Panc1 (cell line): Measurements from ENCODE around the gene DCAF8. TPM values are rescaled to one million over a fixed set of nuclear protein-coding genes. Genes with fewer than 3 reads are reported as not detected.

Source experiments
- ATAC-seq: fragments of 200-7000 bp; cut with Tn5 transposase; 2 replicates; pipeline ENCODE4 v1.9.1; 2020; ENCODE audit warnings: mild to moderate bottlenecking, moderate library complexity
- BruUV-seq: library from RNA; stranded (reverse); fragments of 400-500 nt; replicated peaks from 2 replicates; lab custom pipeline; 2021; lab: Mats Ljungman, UMichigan
- CTCF ChIA-PET: fragments of 300-600 bp; sonication (Branson Sonifier 250); formaldehyde crosslinking; loops from one replicate; lab custom pipeline; 2022; ENCODE audit warnings: antibody characterized with exemption; lab: Charles Lee
- POLR2A ChIA-PET: fragments of 300-600 bp; sonication (Branson Sonifier 250); formaldehyde crosslinking; loops from one replicate; lab custom pipeline; 2022; ENCODE audit warnings: antibody characterized with exemption; lab: Charles Lee
- DNase-seq: peaks from one replicate; pipeline ENCODE4 v3.0.0-alpha.2; 2010; ENCODE audit warnings: low read depth, low spot score
- H3K27ac ChIP-seq: 2 replicates; pipeline ENCODE4 v1.5.1; 2011; ENCODE audit warnings: mild to moderate bottlenecking, low read length, inconsistent platforms
- H3K27me3 ChIP-seq: fragments of 200-500 bp; sonication (Bioruptor generic); 2 replicates; pipeline ENCODE4 v1.6.0; 2014; ENCODE audit warnings: low read length, inconsistent platforms; ENCODE audit not compliant: control insufficient read depth, insufficient read depth
- H3K36me3 ChIP-seq: fragments of 200-500 bp; sonication (Bioruptor generic); 2 replicates; pipeline ENCODE4 v1.5.1; 2014; ENCODE audit warnings: inconsistent platforms, mild to moderate bottlenecking, low read length, moderate library complexity; ENCODE audit not compliant: control insufficient read depth, insufficient read depth
- H3K4me1 ChIP-seq: 2 replicates; pipeline ENCODE4 v1.5.1; 2011; ENCODE audit warnings: inconsistent platforms, mild to moderate bottlenecking, low read length, moderate library complexity; ENCODE audit not compliant: control insufficient read depth, insufficient read depth
- H3K4me3 ChIP-seq, 2 experiments: 2 replicates each; pipeline ENCODE4 v1.5.1; 2011 to 2012; ENCODE audit warnings: low read depth in 2 of 2, low read length in 2 of 2, mild to moderate bottlenecking in 2 of 2, inconsistent platforms in 1 of 2, moderate library complexity in 1 of 2
- H3K9me3 ChIP-seq: fragments of 200-500 bp; sonication (Bioruptor generic); 2 replicates; pipeline ENCODE4 v1.5.1; 2014; ENCODE audit warnings: low read depth, mild to moderate bottlenecking, inconsistent platforms, low read length, moderate library complexity; ENCODE audit not compliant: control insufficient read depth, insufficient read depth
- CTCF ChIP-seq: fragments of 450-650 bp; IDR thresholded peaks from 2 replicates; pipeline ENCODE4 v1.5.1; 2017; ENCODE audit warnings: mild to moderate bottlenecking
- POLR2AphosphoS5 ChIP-seq: IDR thresholded peaks from 2 replicates; pipeline ENCODE4 v1.6.1; 2012; ENCODE audit warnings: mild to moderate bottlenecking, low read depth, low read length, moderate library complexity
- SIN3A ChIP-seq: IDR thresholded peaks from 2 replicates; pipeline ENCODE4 v1.6.1; 2012; ENCODE audit warnings: low read depth, mild to moderate bottlenecking, low read length, moderate library complexity, borderline replicate concordance; ENCODE audit not compliant: insufficient read depth
- TCF7L2 ChIP-seq: IDR thresholded peaks from 2 replicates; pipeline ENCODE4 v1.6.1; 2011; ENCODE audit warnings: mild to moderate bottlenecking, low read depth, low read length, inconsistent platforms
- in situ Hi-C: cut with HindIII; loops from 2 replicates; pipeline ENCODE4 v1.10.0; 2016; ENCODE audit warnings: low sequenced_read_pairs, low pct_unique_long_range_greater_than_20kb
- intact Hi-C: fragments of 100-400 bp; cut with micrococcal nuclease; formaldehyde crosslinking; loops from one replicate; pipeline ENCODE4 v1.10.0; 2022; ENCODE audit not compliant: unreplicated experiment
- total RNA-seq: library from RNA; stranded (reverse); gene quantifications from one replicate; pipeline ENCODE4 v1.2.1, GENCODE V29; 2021; ENCODE audit not compliant: unreplicated experiment
- TF ChIP-seq, protein P1 (sequence below), 2 experiments: IDR thresholded peaks; 2 replicates each; pipeline ENCODE4 v1.6.1; 2011 to 2012; ENCODE audit warnings: low read depth in 2 of 2, control low read depth in 1 of 2, low read length in 1 of 2, mild to moderate bottlenecking in 1 of 2, moderate library complexity in 1 of 2; ENCODE audit not compliant: insufficient read depth in 1 of 2

Gene DCAF8
- total RNA-seq, 1 experiment from 2014 or later, result 127 TPM

DNA sequence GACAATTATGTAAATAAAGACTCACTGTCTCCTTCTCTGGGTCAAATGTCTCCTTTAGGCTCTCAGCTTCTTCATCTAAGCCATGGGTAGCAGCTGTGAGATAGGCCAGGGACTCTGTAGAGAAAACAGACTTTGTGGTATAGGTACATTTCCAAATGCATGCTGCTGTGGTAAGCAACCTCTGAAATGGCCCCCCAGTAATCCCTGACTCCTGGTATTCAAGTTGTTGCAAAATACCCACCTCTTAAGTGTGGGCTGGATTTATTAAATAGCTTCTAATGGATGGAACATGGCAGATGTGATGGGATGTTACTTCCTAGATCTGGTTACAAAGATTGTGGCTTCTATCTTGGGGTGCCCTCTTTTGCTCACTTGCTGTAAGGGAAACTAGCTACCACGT lies 33.7 kb upstream of the DCAF8 start:
- no peaks in the 10 kb centered on the region for H3K9me3 ChIP-seq
- H3K27ac ChIP-seq, result no peak overlapping the region
- POLR2A ChIA-PET, result no interaction called here
- in situ Hi-C loops, result no loop called here
- intact Hi-C loops, result no loop called here
- DNase-seq (no peak), ATAC-seq (no peak)
- H3K4me3 ChIP-seq, result no peak overlapping the region
- TF ChIP-seq TCF7L2, result no peak
- TF ChIP-seq CTCF, result no peak
- H3K36me3 ChIP-seq, result peaks cover 48% of the 10 kb centered on the region
- H3K4me1 ChIP-seq, result no peaks in the 10 kb centered on the region
- H3K27me3 ChIP-seq, result no peaks in the 10 kb centered on the region
- CTCF ChIA-PET, result no interaction called here
- no TSS peak for BruUV-seq

DNA sequence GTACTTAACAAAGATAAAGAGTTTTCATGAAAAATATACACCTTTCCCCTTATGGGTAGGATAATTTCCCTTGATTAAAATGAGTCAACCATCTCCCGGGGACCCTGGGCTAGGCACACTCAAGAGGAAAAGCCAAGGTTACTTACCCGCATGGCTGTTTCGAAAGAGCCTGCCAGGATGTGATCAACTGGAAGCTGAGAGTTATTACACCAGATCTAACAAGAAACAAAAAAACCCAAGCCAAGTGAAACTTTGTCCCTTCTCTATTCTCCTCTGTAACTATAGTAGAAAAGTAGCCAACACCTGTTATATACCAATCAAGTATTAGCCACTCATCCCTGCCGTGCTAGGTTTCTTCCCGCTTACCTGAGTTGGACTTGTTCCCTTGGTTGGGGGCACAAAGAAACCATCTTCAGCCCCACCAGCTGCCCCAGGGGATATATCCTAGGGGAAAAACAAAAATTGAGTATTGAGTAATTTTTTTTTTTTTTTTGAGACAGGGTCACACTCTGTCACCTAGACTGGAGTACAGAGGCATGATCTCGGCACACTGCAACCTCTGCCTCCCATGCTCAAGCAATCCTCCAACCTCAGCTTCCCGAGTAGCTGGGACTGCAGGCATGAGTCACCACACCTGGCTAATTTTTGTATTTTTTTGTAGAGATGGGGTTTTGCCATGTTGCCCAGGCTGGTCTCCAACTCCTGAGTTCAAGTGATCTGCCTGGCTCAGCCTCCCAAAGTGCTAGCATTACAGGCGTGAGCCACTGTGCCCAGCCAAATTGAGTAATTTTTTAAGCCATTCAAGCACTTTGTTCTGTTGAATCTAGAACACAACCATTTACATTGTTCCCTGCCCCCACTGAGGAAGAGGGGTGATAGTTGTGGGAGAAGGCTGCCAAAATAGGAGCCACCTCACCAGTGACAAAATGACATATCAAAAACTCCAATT lies 30.9 kb upstream of the DCAF8 start:
- in situ Hi-C loops, result no loop called here
- no peak for TF ChIP-seq POLR2AphosphoS5
- TF ChIP-seq, protein P1, sequence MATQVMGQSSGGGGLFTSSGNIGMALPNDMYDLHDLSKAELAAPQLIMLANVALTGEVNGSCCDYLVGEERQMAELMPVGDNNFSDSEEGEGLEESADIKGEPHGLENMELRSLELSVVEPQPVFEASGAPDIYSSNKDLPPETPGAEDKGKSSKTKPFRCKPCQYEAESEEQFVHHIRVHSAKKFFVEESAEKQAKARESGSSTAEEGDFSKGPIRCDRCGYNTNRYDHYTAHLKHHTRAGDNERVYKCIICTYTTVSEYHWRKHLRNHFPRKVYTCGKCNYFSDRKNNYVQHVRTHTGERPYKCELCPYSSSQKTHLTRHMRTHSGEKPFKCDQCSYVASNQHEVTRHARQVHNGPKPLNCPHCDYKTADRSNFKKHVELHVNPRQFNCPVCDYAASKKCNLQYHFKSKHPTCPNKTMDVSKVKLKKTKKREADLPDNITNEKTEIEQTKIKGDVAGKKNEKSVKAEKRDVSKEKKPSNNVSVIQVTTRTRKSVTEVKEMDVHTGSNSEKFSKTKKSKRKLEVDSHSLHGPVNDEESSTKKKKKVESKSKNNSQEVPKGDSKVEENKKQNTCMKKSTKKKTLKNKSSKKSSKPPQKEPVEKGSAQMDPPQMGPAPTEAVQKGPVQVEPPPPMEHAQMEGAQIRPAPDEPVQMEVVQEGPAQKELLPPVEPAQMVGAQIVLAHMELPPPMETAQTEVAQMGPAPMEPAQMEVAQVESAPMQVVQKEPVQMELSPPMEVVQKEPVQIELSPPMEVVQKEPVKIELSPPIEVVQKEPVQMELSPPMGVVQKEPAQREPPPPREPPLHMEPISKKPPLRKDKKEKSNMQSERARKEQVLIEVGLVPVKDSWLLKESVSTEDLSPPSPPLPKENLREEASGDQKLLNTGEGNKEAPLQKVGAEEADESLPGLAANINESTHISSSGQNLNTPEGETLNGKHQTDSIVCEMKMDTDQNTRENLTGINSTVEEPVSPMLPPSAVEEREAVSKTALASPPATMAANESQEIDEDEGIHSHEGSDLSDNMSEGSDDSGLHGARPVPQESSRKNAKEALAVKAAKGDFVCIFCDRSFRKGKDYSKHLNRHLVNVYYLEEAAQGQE (IDR thresholded peaks at IDR 0.05; ENCODE audit: insufficient read depth in 1 of 2, low read depth in 2 of 2, low read length in 1 of 2), result no peak
- no peak for TF ChIP-seq CTCF
- TF ChIP-seq SIN3A, result no peak
- TF ChIP-seq TCF7L2, result no peak
- Histone ChIP-seq H3K4me1 (no peaks in the 10 kb centered on the region), H3K4me3 (no peak overlapping the region), H3K27ac (no peak overlapping the region), H3K36me3 (peaks cover 34% of the 10 kb centered on the region), H3K27me3 (no peaks in the 10 kb centered on the region), H3K9me3 (no peaks in the 10 kb centered on the region)
- ChIA-PET CTCF (no interaction called here), POLR2A (no interaction called here)
- no TSS peak for BruUV-seq
- intact Hi-C loops, result no loop called here
- ATAC-seq, result no peak
- DNase-seq, result no peak
